ENCODE measurements around the gene LYPLA2. TPM values are rescaled to one million over a fixed set of nuclear protein-coding genes. Genes with fewer than 3 reads are reported as not detected.
A peak's percentile ranks its signal among the peaks of the same experiment; 100 is the strongest.

LYPLA2 gene
- total RNA-seq, 1 donor: 36.9 TPM

- Histone ChIP-seq H3K27ac (ENCODE audit: low read depth, low read length) (no peak overlapping the region), H3K27me3 (ENCODE audit: insufficient read depth, low read length) (peaks cover 6% of the 10 kb centered on the region), H3K79me2 (ENCODE audit: insufficient read depth, low read length) (no peaks in the 10 kb centered on the region), H3K4me3 (ENCODE audit: insufficient read depth, low read length) (no peak overlapping the region), H3K9me3 (ENCODE audit: low read depth, low read length) (no peaks in the 10 kb centered on the region), H4K20me1 (ENCODE audit: insufficient read depth, low read length) (no peaks in the 10 kb centered on the region), H2AFZ (ENCODE audit: low read length) (no peak overlapping the region), H3K4me2 (ENCODE audit: insufficient read depth, low read length) (no peak overlapping the region), H3K4me1 (ENCODE audit: insufficient read depth, low read length) (peaks cover 8% of the 10 kb centered on the region), H3K36me3 (ENCODE audit: insufficient read depth, low read length) (no peaks in the 10 kb centered on the region)
- no peak for DNase-seq (ENCODE audit: insufficient read length, low spot score, missing footprints)
- TF ChIP-seq CTCF (IDR thresholded peaks at IDR 0.05; ENCODE audit: extremely low read depth, low read depth, low read length): no peak
Observed at GRCh38 chr1:23836037-23836436, 45.1 kb downstream of the LYPLA2 start.

- DNase-seq (ENCODE audit: insufficient read length, low spot score, missing footprints): no peak
- Histone ChIP-seq H3K36me3 (ENCODE audit: insufficient read depth, low read length) (no peaks in the 10 kb centered on the region), H3K4me2 (ENCODE audit: insufficient read depth, low read length) (peak overlapping the region; percentile 78), H4K20me1 (ENCODE audit: insufficient read depth, low read length) (no peaks in the 10 kb centered on the region), H3K4me3 (ENCODE audit: insufficient read depth, low read length) (peak overlapping the region; percentile 62), H2AFZ (ENCODE audit: low read length) (no peak overlapping the region), H3K4me1 (ENCODE audit: insufficient read depth, low read length) (peaks cover 8% of the 10 kb centered on the region), H3K27me3 (ENCODE audit: insufficient read depth, low read length) (peaks cover 9% of the 10 kb centered on the region), H3K9me3 (ENCODE audit: low read depth, low read length) (no peaks in the 10 kb centered on the region), H3K79me2 (ENCODE audit: insufficient read depth, low read length) (no peaks in the 10 kb centered on the region), H3K27ac (ENCODE audit: low read depth, low read length) (no peak overlapping the region)
- TF ChIP-seq CTCF (IDR thresholded peaks at IDR 0.05; ENCODE audit: extremely low read depth, low read depth, low read length): no peak
Observed at GRCh38 chr1:23837908-23838307, 47.0 kb downstream of the LYPLA2 start.

- Histone ChIP-seq H3K9me3 (ENCODE audit: low read depth, low read length) (no peaks in the 10 kb centered on the region), H4K20me1 (ENCODE audit: insufficient read depth, low read length) (no peaks in the 10 kb centered on the region), H3K27ac (ENCODE audit: low read depth, low read length) (no peak overlapping the region), H2AFZ (ENCODE audit: low read length) (peak overlapping the region; percentile 47), H3K4me3 (ENCODE audit: insufficient read depth, low read length) (peak overlapping the region; percentile 62), H3K27me3 (ENCODE audit: insufficient read depth, low read length) (peaks cover 9% of the 10 kb centered on the region), H3K36me3 (ENCODE audit: insufficient read depth, low read length) (no peaks in the 10 kb centered on the region), H3K4me2 (ENCODE audit: insufficient read depth, low read length) (peak overlapping the region; percentile 78), H3K4me1 (ENCODE audit: insufficient read depth, low read length) (peaks cover 8% of the 10 kb centered on the region), H3K79me2 (ENCODE audit: insufficient read depth, low read length) (no peaks in the 10 kb centered on the region)
- TF ChIP-seq CTCF (IDR thresholded peaks at IDR 0.05; ENCODE audit: extremely low read depth, low read depth, low read length): no peak
- DNase-seq (ENCODE audit: insufficient read length, low spot score, missing footprints): peak; percentile 92
Observed at GRCh38 chr1:23838401-23838866, 47.5 kb downstream of the LYPLA2 start.

GRCh38 chr1:23843644-23844043, 52.7 kb downstream of the LYPLA2 start:
- H3K79me2 ChIP-seq (ENCODE audit: insufficient read depth, low read length): no peaks in the 10 kb centered on the region
- H3K27me3 ChIP-seq (ENCODE audit: insufficient read depth, low read length): peaks cover 3% of the 10 kb centered on the region
- no peak overlapping the region for H3K4me3 ChIP-seq (ENCODE audit: insufficient read depth, low read length)
- H4K20me1 ChIP-seq (ENCODE audit: insufficient read depth, low read length): no peaks in the 10 kb centered on the region
- H2AFZ ChIP-seq (ENCODE audit: low read length): no peak overlapping the region
- no peak overlapping the region for H3K27ac ChIP-seq (ENCODE audit: low read depth, low read length)
- no peak overlapping the region for H3K4me2 ChIP-seq (ENCODE audit: insufficient read depth, low read length)
- H3K4me1 ChIP-seq (ENCODE audit: insufficient read depth, low read length): peaks cover 2% of the 10 kb centered on the region
- no peaks in the 10 kb centered on the region for H3K9me3 ChIP-seq (ENCODE audit: low read depth, low read length)
- no peak for TF ChIP-seq CTCF (IDR thresholded peaks at IDR 0.05; ENCODE audit: extremely low read depth, low read depth, low read length)
- peaks cover 3% of the 10 kb centered on the region for H3K36me3 ChIP-seq (ENCODE audit: insufficient read depth, low read length)
- no peak for DNase-seq (ENCODE audit: insufficient read length, low spot score, missing footprints)

Other genes with a start within 250 kb of the LYPLA2 start
- gene ID3, start 231.6 kb upstream of the LYPLA2 start, total RNA-seq: 177 and 240 TPM in 2 replicates
- gene RPL11, start 99.3 kb upstream of the LYPLA2 start, total RNA-seq: 606 and 693 TPM in 2 replicates
- gene ELOA, start 47.7 kb upstream of the LYPLA2 start, total RNA-seq: 41.5 and 42.0 TPM in 2 replicates
- gene PITHD1, start 12.7 kb upstream of the LYPLA2 start, total RNA-seq: 29.8 and 31.1 TPM in 2 replicates
- 11.8 and 13.4 TPM in 2 replicates for gene GALE, start 9.6 kb downstream of the LYPLA2 start, total RNA-seq
- 36.5 and 39.8 TPM in 2 replicates for gene HMGCL, start 34.3 kb downstream of the LYPLA2 start, total RNA-seq
- 31.2 and 34.7 TPM in 2 replicates for gene FUCA1, start 77.1 kb downstream of the LYPLA2 start, total RNA-seq
- gene CNR2, start 122.2 kb downstream of the LYPLA2 start, total RNA-seq: not detected in 2 replicates
- gene PNRC2, start 168.7 kb downstream of the LYPLA2 start, total RNA-seq: 66.3 and 74.9 TPM in 2 replicates
- 80.7 and 81.1 TPM in 2 replicates for gene SRSF10, start 189.2 kb downstream of the LYPLA2 start, total RNA-seq